Endothelial cell of umbilical vein (primary cell): Measurements from ENCODE around the gene PFDN1. TPM values are rescaled to one million over a fixed set of nuclear protein-coding genes. Genes with fewer than 3 reads are reported as not detected.
A peak's percentile ranks its signal among the peaks of the same experiment; 100 is the strongest.

ENCODE experiments used
- BruUV-seq: library from RNA; stranded (reverse); fragments of 400-500 nt; replicated peaks from 2 replicates; lab custom pipeline; 2021; lab: Mats Ljungman, UMichigan
- CTCF ChIA-PET: fragments of 300-600, 350-600 bp; sonication (Branson Sonifier 250); formaldehyde crosslinking; loops from one replicate; lab custom pipeline; 2021; ENCODE audit warnings: antibody characterized with exemption, inconsistent platforms; lab: Charles Lee
- POLR2A ChIA-PET: fragments of 300-600, 350-600 bp; sonication (Branson Sonifier 250); formaldehyde crosslinking; loops from one replicate; lab custom pipeline; 2021; ENCODE audit warnings: antibody characterized with exemption, inconsistent platforms; lab: Charles Lee
- DNase-seq: peaks from one replicate; pipeline ENCODE4 v3.0.0-alpha.2; 2011; ENCODE audit warnings: low read depth, low spot score
- FAIRE-seq: peaks from 2 replicates; lab custom pipeline; 2011; peaks lifted over from hg19 to GRCh38; lab: Jason Lieb, UNC
- H2AFZ ChIP-seq: 2 replicates; pipeline ENCODE4 v1.6.0; 2012; ENCODE audit warnings: low read depth, low read length, control low read depth, inconsistent platforms
- H3K27ac ChIP-seq: 2 replicates; pipeline ENCODE4 v1.5.1; 2011; ENCODE audit warnings: low read depth, mild to moderate bottlenecking, control low read depth, low read length, moderate library complexity; ENCODE audit not compliant: insufficient read depth
- H3K27me3 ChIP-seq, 2 experiments: 2 replicates each; pipeline versions ENCODE4 v1.6.0 to v1.6.1; 2011; ENCODE audit warnings: low read length in 2 of 2, mixed read lengths in 1 of 2; ENCODE audit not compliant: control insufficient read depth in 2 of 2, insufficient read depth in 2 of 2
- H3K36me3 ChIP-seq, 2 experiments: 2 replicates in 1 of 2; 3 replicates in 1 of 2; pipeline ENCODE4 v1.5.1; 2011; ENCODE audit warnings: low read length in 2 of 2, mild to moderate bottlenecking in 1 of 2, moderate library complexity in 1 of 2; ENCODE audit not compliant: control insufficient read depth in 2 of 2, insufficient read depth in 2 of 2; ENCODE audit errors: extremely low read depth in 1 of 2
- H3K4me1 ChIP-seq: 3 replicates; pipeline ENCODE4 v1.5.1; 2011; ENCODE audit warnings: mild to moderate bottlenecking, low read length; ENCODE audit not compliant: control insufficient read depth, insufficient read depth; ENCODE audit errors: extremely low read depth
- H3K4me2 ChIP-seq: 2 replicates; pipeline ENCODE4 v1.6.1; 2011; ENCODE audit warnings: low read length, control low read depth, mixed read lengths; ENCODE audit not compliant: insufficient read depth
- H3K4me3 ChIP-seq, 3 experiments: fragments of 200-600 bp in 1 of 3; sonication (generic), shearing (Covaris generic) in 1 of 3; replicated peaks in 1 of 3; 2 replicates each; pipeline ENCODE4 v1.5.1; 2011 to 2016; ENCODE audit warnings: control low read depth in 3 of 3, low read length in 3 of 3, mild to moderate bottlenecking in 2 of 3, inconsistent platforms in 1 of 3, low read depth in 1 of 3, moderate library complexity in 1 of 3; ENCODE audit not compliant: insufficient read depth in 1 of 3
- H3K79me2 ChIP-seq: 2 replicates; pipeline ENCODE4 v1.6.0; 2012; ENCODE audit warnings: low read length, inconsistent platforms; ENCODE audit not compliant: control insufficient read depth, insufficient read depth
- H3K9ac ChIP-seq: replicated peaks from 2 replicates; pipeline ENCODE3; 2011; ENCODE audit warnings: low read length, control low read depth; ENCODE audit not compliant: insufficient read depth; ENCODE audit errors: extremely low read depth
- H3K9me1 ChIP-seq: replicated peaks from 3 replicates; pipeline ENCODE4 v1.6.0; 2011; ENCODE audit warnings: mild to moderate bottlenecking, low read length; ENCODE audit not compliant: control insufficient read depth, insufficient read depth; ENCODE audit errors: extremely low read depth
- H3K9me3 ChIP-seq: replicated peaks from 2 replicates; pipeline ENCODE4 v1.5.1; 2012; ENCODE audit warnings: low read length, inconsistent platforms; ENCODE audit not compliant: control insufficient read depth, insufficient read depth
- H4K20me1 ChIP-seq: replicated peaks from 2 replicates; pipeline ENCODE3; 2011; ENCODE audit warnings: mild to moderate bottlenecking, low read length; ENCODE audit not compliant: control insufficient read depth, insufficient read depth; ENCODE audit errors: extremely low read depth
- CTCF ChIP-seq, 2 donors: IDR thresholded peaks; 1 replicate in 1 of 2; 2 replicates in 1 of 2; pipeline ENCODE4 v1.5.1; 2011; ENCODE audit warnings: low read length in 2 of 2, mild to moderate bottlenecking in 2 of 2, moderate library complexity in 2 of 2, control low read depth in 1 of 2, inconsistent platforms in 1 of 2, low read depth in 1 of 2; ENCODE audit not compliant: insufficient read depth in 1 of 2; ENCODE audit errors: extremely low read depth in 1 of 2
- EZH2 ChIP-seq: IDR thresholded peaks from 2 replicates; pipeline ENCODE4 v1.6.1; 2012; ENCODE audit warnings: borderline replicate concordance, low read depth, mild to moderate bottlenecking, moderate library complexity, low read length, inconsistent platforms; ENCODE audit not compliant: severe bottlenecking
- FOS ChIP-seq: IDR thresholded peaks from 2 replicates; pipeline ENCODE4 v1.6.1; 2011; ENCODE audit warnings: mild to moderate bottlenecking, low read length, moderate library complexity, borderline replicate concordance; ENCODE audit not compliant: insufficient read depth
- GATA2 ChIP-seq: IDR thresholded peaks from 2 replicates; pipeline ENCODE4 v1.7.0; 2011; ENCODE audit warnings: low read depth, mild to moderate bottlenecking, moderate library complexity, mixed read lengths, low read length; ENCODE audit not compliant: insufficient read length, insufficient read depth
- JUN ChIP-seq: IDR thresholded peaks from 2 replicates; pipeline ENCODE4 v1.6.1; 2011; ENCODE audit warnings: borderline replicate concordance, low read depth; ENCODE audit not compliant: insufficient read length, insufficient read depth
- MAX ChIP-seq: IDR thresholded peaks from 2 replicates; pipeline ENCODE4 v1.6.1; 2011; ENCODE audit not compliant: insufficient read depth, insufficient read length
- MYC ChIP-seq: IDR thresholded peaks from one replicate; pipeline ENCODE4 v1.6.1; 2011; ENCODE audit warnings: mild to moderate bottlenecking, low read depth, low read length
- POLR2A ChIP-seq: IDR thresholded peaks from 2 replicates; pipeline ENCODE4 v1.6.1; 2012; ENCODE audit warnings: low read depth, mild to moderate bottlenecking, control low read depth, low read length
- POLR2AphosphoS5 ChIP-seq: IDR thresholded peaks from 2 replicates; pipeline ENCODE4 v1.6.1; 2012; ENCODE audit warnings: low read depth, mild to moderate bottlenecking, control low read depth, low read length, moderate library complexity; ENCODE audit not compliant: insufficient read depth
- dilution Hi-C: fragments of 300-500 bp; cut with MboI; formaldehyde crosslinking; loops from one replicate; pipeline ENCODE4 v1.15.0; 2019; ENCODE audit warnings: low sequenced_read_pairs; ENCODE audit not compliant: extremely low pct_ligation_motif_present
- intact Hi-C: fragments of 100-400 bp; cut with micrococcal nuclease; formaldehyde crosslinking; loops from one replicate; pipeline ENCODE4 v1.10.0; 2022
- polyA plus RNA-seq, 4 experiments: library from polyadenylated mRNA; depleted of rRNA in 3 of 4; stranded (reverse) in 3 of 4; unstranded in 1 of 4; fragments of >200 nt; gene quantifications; 2 replicates each; pipeline versions ENCODE4 v1.2.1 to v1.2.3, GENCODE V29; 2011 to 2012; ENCODE audit warnings: missing spikeins in 1 of 4
- total RNA-seq: library from RNA; stranded (reverse); gene quantifications from 2 replicates; pipeline ENCODE4 v1.2.3, GENCODE V29; 2021

Gene PFDN1
- total and polyA plus RNA-seq, 2 donors (not counting 3 experiments of a cell fraction or from before 2014, with no cell fraction given) = 107 to 158 TPM

GRCh38 chr5:140293091-140293848, 9.6 kb downstream of the PFDN1 start:
- ChIA-PET POLR2A (interaction anchor here (1.1 kb wide), 1 partner anchor 19 kb away, joined by 3 read pairs; no protein-coding TSS in a partner anchor), CTCF (interaction anchor here (1.0 to 3.3 kb wide), 9 partner anchors 10 to 53 kb away, joined by 3 to 16 read pairs (median 5); partner anchors contain the start of genes HBEGF and PFDN1)
- no peak for DNase-seq
- H4K20me1 ChIP-seq = peaks cover under 1% of the 10 kb centered on the region
- H3K4me3 ChIP-seq = no peak overlapping the region
- peaks cover 84% of the 10 kb centered on the region for H3K79me2 ChIP-seq
- peaks cover 68% of the 10 kb centered on the region for H3K4me1 ChIP-seq
- no peak for FAIRE-seq
- BruUV-seq = TSS peak; percentile 63
- no peaks in the 10 kb centered on the region for H3K9me3 ChIP-seq
- peak overlapping the region; percentile 49 for H3K4me2 ChIP-seq
- H3K36me3 ChIP-seq = no peaks in the 10 kb centered on the region
- H3K27me3 ChIP-seq = no peaks in the 10 kb centered on the region
- no peak overlapping the region for H2AFZ ChIP-seq
- peak; percentile 56 for TF ChIP-seq JUN
- TF ChIP-seq FOS = no peak
- peak overlapping the region; percentile 68 for H3K9ac ChIP-seq
- dilution Hi-C loops (no loop called here), intact Hi-C loops (loop anchor here (1.0 to 2.0 kb wide), 3 partner anchors 26 to 48 kb away; no protein-coding TSS in a partner anchor)
- peak overlapping the region; percentile 85 for H3K27ac ChIP-seq
- no peaks in the 10 kb centered on the region for H3K9me1 ChIP-seq

- CTCF ChIA-PET = interaction anchor here (1.0 to 3.3 kb wide), 9 partner anchors 11 to 53 kb away, joined by 3 to 16 read pairs (median 5); partner anchors contain the start of genes HBEGF and PFDN1
- BruUV-seq = no TSS peak
- H3K79me2 ChIP-seq = peaks cover 90% of the 10 kb centered on the region
- peak; percentile 79 for DNase-seq
- dilution Hi-C loops = no loop called here
- no peaks in the 10 kb centered on the region for H3K27me3 ChIP-seq
- H4K20me1 ChIP-seq = peaks cover 2% of the 10 kb centered on the region
- no peak overlapping the region for H2AFZ ChIP-seq
- H3K27ac ChIP-seq = peak overlapping the region; percentile 85
- no peak overlapping the region for H3K4me3 ChIP-seq
- no peaks in the 10 kb centered on the region for H3K36me3 ChIP-seq
- peak overlapping the region; percentile 68 for H3K9ac ChIP-seq
- FAIRE-seq = no peak
- TF ChIP-seq JUN = peak; percentile 19
- TF ChIP-seq MYC = no peak
- no peak for TF ChIP-seq POLR2AphosphoS5
- no peak for TF ChIP-seq EZH2
- TF ChIP-seq POLR2A = no peak
- TF ChIP-seq MAX = no peak
- TF ChIP-seq GATA2 = peak; percentile 25
- no peak for TF ChIP-seq CTCF (IDR thresholded peaks at IDR 0.05; ENCODE audit: extremely low read depth in 1 of 2, insufficient read depth in 1 of 2, low read depth in 1 of 2, low read length in 2 of 2)
- no peaks in the 10 kb centered on the region for H3K9me3 ChIP-seq
- POLR2A ChIA-PET = interaction anchor here (1.1 kb wide), 1 partner anchor 20 kb away, joined by 3 read pairs; no protein-coding TSS in a partner anchor
- H3K9me1 ChIP-seq = no peaks in the 10 kb centered on the region
- intact Hi-C loops = loop anchor here (1.0 to 2.0 kb wide), 4 partner anchors 8 to 48 kb away; no protein-coding TSS in a partner anchor
- H3K4me1 ChIP-seq = peaks cover 60% of the 10 kb centered on the region
- H3K4me2 ChIP-seq = peak overlapping the region; percentile 49
Observed at GRCh38 chr5:140292212-140293036, 10.5 kb downstream of the PFDN1 start.
